HepG2 (cell line): Measurements from ENCODE around the gene SYS1. TPM values are rescaled to one million over a fixed set of nuclear protein-coding genes. Genes with fewer than 3 reads are reported as not detected.

Experiments
- ATAC-seq: fragments of 200-7000 bp; cut with Tn5 transposase; 3 replicates; pipeline ENCODE4 v1.9.1; 2020; ENCODE audit warnings: mild to moderate bottlenecking, moderate library complexity
- BruUV-seq: library from RNA; stranded (reverse); fragments of 400-500 nt; replicated peaks from 2 replicates; lab custom pipeline; 2021; lab: Mats Ljungman, UMichigan
- CTCF ChIA-PET: fragments of 300-600 bp; formaldehyde crosslinking; extraction: SDS; loops from one replicate; lab custom pipeline; 2021; ENCODE audit warnings: low total read pairs, inconsistent platforms, low intra/inter-chr PET ratio; lab: Yijun Ruan, JAX
- POLR2A ChIA-PET: fragments of 350-600 bp; sonication (Branson Sonifier 250); formaldehyde crosslinking; loops from one replicate; lab custom pipeline; 2020; ENCODE audit warnings: antibody characterized with exemption, inconsistent platforms; lab: Yijun Ruan, JAX
- DNase-seq: peaks from one replicate; pipeline ENCODE4 v3.0.0-alpha.2; 2015; ENCODE audit warnings: low spot score
- FAIRE-seq: peaks from 3 replicates; lab custom pipeline; 2011; peaks lifted over from hg19 to GRCh38; lab: Jason Lieb, UNC
- H2AFZ ChIP-seq: one replicate; pipeline ENCODE4 v1.6.1; 2011; ENCODE audit warnings: low read length, inconsistent platforms
- H3K27ac ChIP-seq: fragments of 300-600 bp; 3 replicates; pipeline ENCODE4 v1.8.0; 2011; ENCODE audit warnings: mixed run types, mild to moderate bottlenecking, mixed read lengths, low read length, inconsistent platforms; ENCODE audit not compliant: insufficient read depth; ENCODE audit errors: extremely low read length
- H3K27me3 ChIP-seq, 2 experiments: fragments of 200-600 bp in 1 of 2; 2 replicates in 1 of 2; 3 replicates in 1 of 2; pipeline versions ENCODE4 v1.6.0 to v1.8.0; 2011; ENCODE audit warnings: low read length in 2 of 2, mild to moderate bottlenecking in 2 of 2, moderate library complexity in 2 of 2, inconsistent platforms in 1 of 2; ENCODE audit not compliant: insufficient read depth in 2 of 2, control insufficient read depth in 1 of 2
- H3K36me3 ChIP-seq, 2 experiments: fragments of 200-600 bp in 1 of 2; replicated peaks in 1 of 2; 2 replicates in 1 of 2; 3 replicates in 1 of 2; pipeline versions ENCODE4 v1.5.1 to v1.8.0; 2011; ENCODE audit warnings: low read length in 2 of 2, inconsistent platforms in 1 of 2; ENCODE audit not compliant: insufficient read depth in 2 of 2, control insufficient read depth in 1 of 2
- H3K4me1 ChIP-seq: 2 replicates; pipeline ENCODE4 v1.5.1; 2012; ENCODE audit warnings: low read length, inconsistent platforms; ENCODE audit not compliant: insufficient read depth
- H3K4me2 ChIP-seq: 2 replicates; pipeline ENCODE4 v1.6.0; 2011; ENCODE audit warnings: low read depth, low read length, inconsistent platforms
- H3K4me3 ChIP-seq, 3 experiments: fragments of 200-600 bp in 1 of 3; sonication (generic), shearing (Covaris generic) in 1 of 3; replicated peaks in 1 of 3; 2 replicates each; pipeline ENCODE4 v1.5.1; 2011 to 2016; ENCODE audit warnings: low read length in 3 of 3, inconsistent platforms in 2 of 3, low read depth in 2 of 3, mild to moderate bottlenecking in 2 of 3, control low read depth in 1 of 3, mixed read lengths in 1 of 3; ENCODE audit not compliant: insufficient read depth in 1 of 3
- H3K79me2 ChIP-seq: one replicate; pipeline ENCODE4 v1.6.1; 2011; ENCODE audit warnings: low read length, inconsistent platforms; ENCODE audit not compliant: insufficient read depth
- H3K9ac ChIP-seq: 2 replicates; pipeline ENCODE4 v1.6.0; 2011; ENCODE audit warnings: mild to moderate bottlenecking, low read depth, low read length, inconsistent platforms; ENCODE audit not compliant: insufficient read depth
- H3K9me3 ChIP-seq: 2 replicates; pipeline ENCODE4 v1.5.1; 2012; ENCODE audit warnings: mild to moderate bottlenecking, low read length
- H4K20me1 ChIP-seq: 2 replicates; pipeline ENCODE4 v1.6.0; 2011; ENCODE audit warnings: inconsistent platforms, mild to moderate bottlenecking, low read length, moderate library complexity; ENCODE audit not compliant: insufficient read depth
- BORCS8-MEF2B ChIP-seq: sonication (generic); formaldehyde crosslinking; IDR thresholded peaks from 2 replicates; pipeline ENCODE4 v1.8.0; 2022; ENCODE audit warnings: mild to moderate bottlenecking, missing genetic modification reagents
- DR1 ChIP-seq: sonication (generic); formaldehyde crosslinking; IDR thresholded peaks from 2 replicates; pipeline ENCODE4 v1.8.0; 2021; ENCODE audit warnings: mild to moderate bottlenecking, missing genetic modification reagents, inconsistent platforms
- KDM5A ChIP-seq: fragments of 200-600 bp; sonication (generic); IDR thresholded peaks from 2 replicates; pipeline ENCODE4 v1.7.0; 2018; ENCODE audit warnings: antibody characterized with exemption, mild to moderate bottlenecking, low read length, borderline replicate concordance
- KDM6A ChIP-seq: IDR thresholded peaks from 2 replicates; pipeline ENCODE4 v1.6.1; 2016; ENCODE audit warnings: low read depth
- MXD4 ChIP-seq: IDR thresholded peaks from 2 replicates; pipeline ENCODE4 v1.6.1; 2016; ENCODE audit warnings: mild to moderate bottlenecking, missing biosample characterization, missing genetic modification reagents
- RBM22 ChIP-seq: fragments of 200-400 bp; formaldehyde crosslinking; optimal IDR thresholded peaks from 2 replicates; pipeline ENCODE3; 2017; ENCODE audit warnings: mild to moderate bottlenecking, low read length, moderate library complexity
- SETDB1 ChIP-seq: sonication (generic); formaldehyde crosslinking; IDR thresholded peaks from 2 replicates; pipeline ENCODE4 v1.5.1; 2020; ENCODE audit warnings: missing genetic modification reagents, mild to moderate bottlenecking, borderline replicate concordance
- SUZ12 ChIP-seq: fragments of 150-350 bp; IDR thresholded peaks from 2 replicates; pipeline ENCODE4 v1.6.1; 2014; ENCODE audit warnings: low read depth, low read length
- TBP ChIP-seq: sonication (generic); formaldehyde crosslinking; IDR thresholded peaks from 2 replicates; pipeline ENCODE4 v1.5.0; 2020; ENCODE audit warnings: missing genetic modification reagents
- YEATS2 ChIP-seq: sonication (generic); formaldehyde crosslinking; IDR thresholded peaks from 2 replicates; pipeline ENCODE4 v1.4.0; 2020; ENCODE audit warnings: missing genetic modification reagents, borderline replicate concordance
- ZNF136 ChIP-seq: sonication (generic); formaldehyde crosslinking; IDR thresholded peaks from 2 replicates; pipeline ENCODE4 v1.8.1; 2022; ENCODE audit warnings: low read depth, mild to moderate bottlenecking, moderate library complexity, missing genetic modification reagents
- ZNF616 ChIP-seq: sonication (generic); formaldehyde crosslinking; IDR thresholded peaks from 2 replicates; pipeline ENCODE4 v1.5.0; 2020; ENCODE audit warnings: low read depth, mild to moderate bottlenecking, missing genetic modification reagents
- ZNF788 ChIP-seq: sonication (generic); formaldehyde crosslinking; IDR thresholded peaks from 2 replicates; pipeline ENCODE4 v1.5.0; 2020; ENCODE audit warnings: mild to moderate bottlenecking, missing genetic modification reagents, borderline replicate concordance
- WGBS: methylation state at CpG from one replicate; pipeline ENCODE4 v1.1.6; 2017; ENCODE audit warnings: low lambda C conversion rate; 5-methylcytosine and 5-hydroxymethylcytosine counted together
- in situ Hi-C: cut with HindIII; loops from 2 replicates; pipeline ENCODE4 v1.10.0; 2017; ENCODE audit warnings: low pct_unique_long_range_greater_than_20kb; ENCODE audit not compliant: extremely low pct_ligation_motif_present
- intact Hi-C: fragments of 100-400 bp; cut with micrococcal nuclease; formaldehyde crosslinking; loops from one replicate; pipeline ENCODE4 v1.10.0; 2022; ENCODE audit not compliant: unreplicated experiment
- polyA plus RNA-seq, 8 experiments: library from polyadenylated mRNA; depleted of rRNA in 3 of 8; stranded (reverse) in 7 of 8; unstranded in 1 of 8; fragments of >200 nt; fragmentation: Illumina TruSeq in 4 of 8; extraction: Trizol in 4 of 8; gene quantifications; 2 replicates each; pipeline versions ENCODE4 v1.2.1 to v1.2.3, GENCODE V29; 2011 to 2016; ENCODE audit warnings: low read depth in 4 of 8, missing spikeins in 1 of 8, mixed read lengths in 1 of 8; ENCODE audit not compliant: insufficient read depth in 1 of 8
- total RNA-seq, 5 experiments: library from RNA; depleted of rRNA; stranded (reverse); fragments of >200 nt; fragmentation: Illumina TruSeq; extraction: Trizol; gene quantifications; 2 replicates each; pipeline ENCODE4 v1.2.3, GENCODE V29; 2016; ENCODE audit warnings: low read depth in 1 of 5
- TF ChIP-seq, protein P1 (sequence below): sonication (generic); formaldehyde crosslinking; IDR thresholded peaks from 2 replicates; pipeline ENCODE4 v1.5.1; 2020; ENCODE audit warnings: mild to moderate bottlenecking, missing genetic modification reagents, moderate library complexity

The SYS1 gene
- total and polyA plus RNA-seq, 2 of the 13 experiments (the other 11 are each of a cell fraction or from before 2014, with no cell fraction given), result 38.3 to 65.6 TPM

DNA sequence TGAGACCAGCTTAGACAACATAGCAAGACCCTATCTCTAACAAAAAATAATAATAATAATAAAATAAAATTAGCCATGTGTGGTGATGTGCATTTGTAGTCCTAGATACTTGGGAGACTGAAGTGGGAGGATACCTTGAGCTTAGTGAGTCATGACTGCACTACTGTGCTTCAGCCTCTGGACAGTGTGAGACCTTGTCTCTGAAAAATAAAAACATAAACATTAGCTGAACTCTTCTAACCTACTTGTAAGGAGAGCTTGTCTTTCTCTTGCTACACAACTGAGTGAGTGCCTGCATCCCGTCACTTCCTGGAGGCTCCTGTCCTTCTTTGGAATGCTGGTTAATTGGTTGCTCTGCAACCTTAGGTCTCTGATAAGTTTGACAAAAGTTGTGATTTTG lies 40.0 kb downstream of the SYS1 start:
- WGBS, result 62% methylated on average over 1 of the region's 1 CpG
- Histone ChIP-seq H3K4me2 (no peak overlapping the region), H3K27ac (no peak overlapping the region), H3K79me2 (no peaks in the 10 kb centered on the region), H2AFZ (no peak overlapping the region), H3K4me1 (peaks cover 25% of the 10 kb centered on the region), H3K9ac (no peak overlapping the region), H4K20me1 (no peaks in the 10 kb centered on the region), H3K4me3 (no peak overlapping the region), H3K9me3 (peaks cover 24% of the 10 kb centered on the region), H3K27me3 (peaks cover 2 to 5% of the 10 kb centered on the region in 2 experiments; a peak in 2 of 5 replicates), H3K36me3 (no peaks in the 10 kb centered on the region)
- in situ Hi-C loops (no loop called here), intact Hi-C loops (no loop called here)
- DNase-seq (no peak), FAIRE-seq (no peak), ATAC-seq (no peak)
- BruUV-seq, result no TSS peak
- POLR2A ChIA-PET, result interaction anchor here (1.7 kb wide), 1 partner anchor 40 kb away, joined by 9 read pairs; the partner anchor contains the start of gene SYS1
- CTCF ChIA-PET, result no interaction called here
- no peak for TF ChIP-seq SUZ12
- TF ChIP-seq, protein P1, sequence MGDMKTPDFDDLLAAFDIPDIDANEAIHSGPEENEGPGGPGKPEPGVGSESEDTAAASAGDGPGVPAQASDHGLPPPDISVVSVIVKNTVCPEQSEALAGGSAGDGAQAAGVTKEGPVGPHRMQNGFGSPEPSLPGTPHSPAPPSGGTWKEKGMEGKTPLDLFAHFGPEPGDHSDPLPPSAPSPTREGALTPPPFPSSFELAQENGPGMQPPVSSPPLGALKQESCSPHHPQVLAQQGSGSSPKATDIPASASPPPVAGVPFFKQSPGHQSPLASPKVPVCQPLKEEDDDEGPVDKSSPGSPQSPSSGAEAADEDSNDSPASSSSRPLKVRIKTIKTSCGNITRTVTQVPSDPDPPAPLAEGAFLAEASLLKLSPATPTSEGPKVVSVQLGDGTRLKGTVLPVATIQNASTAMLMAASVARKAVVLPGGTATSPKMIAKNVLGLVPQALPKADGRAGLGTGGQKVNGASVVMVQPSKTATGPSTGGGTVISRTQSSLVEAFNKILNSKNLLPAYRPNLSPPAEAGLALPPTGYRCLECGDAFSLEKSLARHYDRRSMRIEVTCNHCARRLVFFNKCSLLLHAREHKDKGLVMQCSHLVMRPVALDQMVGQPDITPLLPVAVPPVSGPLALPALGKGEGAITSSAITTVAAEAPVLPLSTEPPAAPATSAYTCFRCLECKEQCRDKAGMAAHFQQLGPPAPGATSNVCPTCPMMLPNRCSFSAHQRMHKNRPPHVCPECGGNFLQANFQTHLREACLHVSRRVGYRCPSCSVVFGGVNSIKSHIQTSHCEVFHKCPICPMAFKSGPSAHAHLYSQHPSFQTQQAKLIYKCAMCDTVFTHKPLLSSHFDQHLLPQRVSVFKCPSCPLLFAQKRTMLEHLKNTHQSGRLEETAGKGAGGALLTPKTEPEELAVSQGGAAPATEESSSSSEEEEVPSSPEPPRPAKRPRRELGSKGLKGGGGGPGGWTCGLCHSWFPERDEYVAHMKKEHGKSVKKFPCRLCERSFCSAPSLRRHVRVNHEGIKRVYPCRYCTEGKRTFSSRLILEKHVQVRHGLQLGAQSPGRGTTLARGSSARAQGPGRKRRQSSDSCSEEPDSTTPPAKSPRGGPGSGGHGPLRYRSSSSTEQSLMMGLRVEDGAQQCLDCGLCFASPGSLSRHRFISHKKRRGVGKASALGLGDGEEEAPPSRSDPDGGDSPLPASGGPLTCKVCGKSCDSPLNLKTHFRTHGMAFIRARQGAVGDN (CRISPR knock-in tag), result no peak
- no peak for TF ChIP-seq ZNF136 (CRISPR knock-in tag)
- no peak for TF ChIP-seq SETDB1 (CRISPR knock-in tag)
- no peak for TF ChIP-seq RBM22
- TF ChIP-seq ZNF788 (CRISPR knock-in tag), result no peak
- no peak for TF ChIP-seq MXD4
- TF ChIP-seq KDM6A (CRISPR knock-in tag), result no peak
- TF ChIP-seq ZNF616, result no peak
- TF ChIP-seq KDM5A, result no peak
- no peak for TF ChIP-seq TBP (CRISPR knock-in tag)
- TF ChIP-seq DR1 (CRISPR knock-in tag), result no peak
- TF ChIP-seq YEATS2 (CRISPR knock-in tag), result no peak
- TF ChIP-seq BORCS8-MEF2B, result no peak
